HG03469 (cell line): ENCODE data around the gene MYO1H.
"Not testable (repeated sequence)": the region's sequence is repeated elsewhere in the genome, so short reads cannot be mapped to it uniquely, and the experiment has no call there.

Source experiments
- ATAC-seq: cut with Tn5 transposase; IDR thresholded peaks from one replicate; pipeline ENCODE4 v1.9.1; 2021; ENCODE audit warnings: mild to moderate bottlenecking, moderate library complexity, moderate number of reproducible peaks; ENCODE audit not compliant: unreplicated experiment

The MYO1H gene

GRCh38 chr12:109345428-109345827, 2.3 kb upstream of the MYO1H start:
- no peak for ATAC-seq

- no peak for ATAC-seq
These were observed 780 bp upstream of the MYO1H start for GRCh38 chr12:109346920-109347319.

GRCh38 chr12:109352184-109352583, 4.5 kb downstream of the MYO1H start:
- ATAC-seq, result no peak

- ATAC-seq, result no peak
These were observed 8.9 kb downstream of the MYO1H start for GRCh38 chr12:109356577-109356976.

GRCh38 chr12:109357032-109357431, 9.3 kb downstream of the MYO1H start:
- no peak for ATAC-seq

- no peak for ATAC-seq
These were observed 10.6 kb downstream of the MYO1H start for GRCh38 chr12:109358154-109358869.

- no peak for ATAC-seq
These were observed 11.5 kb downstream of the MYO1H start for GRCh38 chr12:109359131-109359690.

GRCh38 chr12:109369831-109370230, 22.1 kb downstream of the MYO1H start:
- no peak for ATAC-seq

- ATAC-seq, result no peak
These were observed 29.5 kb downstream of the MYO1H start for GRCh38 chr12:109377139-109377685.

- no peak for ATAC-seq
These were observed 30.9 kb downstream of the MYO1H start for GRCh38 chr12:109378569-109378968.

GRCh38 chr12:109382031-109382430, 34.3 kb downstream of the MYO1H start:
- no peak for ATAC-seq

GRCh38 chr12:109383240-109383639, 35.5 kb downstream of the MYO1H start:
- no peak for ATAC-seq

GRCh38 chr12:109385339-109386058, 37.8 kb downstream of the MYO1H start:
- ATAC-seq, result no peak

- ATAC-seq, result no peak
These were observed 38.3 kb downstream of the MYO1H start for GRCh38 chr12:109386059-109386433.

- ATAC-seq, result no peak
These were observed 39.9 kb downstream of the MYO1H start for GRCh38 chr12:109387425-109388166.

GRCh38 chr12:109388167-109388563, 40.5 kb downstream of the MYO1H start:
- ATAC-seq, result no peak

- no peak for ATAC-seq
These were observed 41.4 kb downstream of the MYO1H start for GRCh38 chr12:109389146-109389545.

- no peak for ATAC-seq
These were observed 46.0 kb downstream of the MYO1H start for GRCh38 chr12:109393437-109394345.

GRCh38 chr12:109394891-109395290, 47.2 kb downstream of the MYO1H start:
- no peak for ATAC-seq

GRCh38 chr12:109404841-109405240, 57.1 kb downstream of the MYO1H start:
- not testable (repeated sequence) for ATAC-seq
